ENCODE measurements around the gene RAB15.

- TF ChIP-seq CTCF (IDR thresholded peaks at IDR 0.05) = no peak
- TF ChIP-seq POLR2A (IDR thresholded peaks at IDR 0.05) = no peak
Observed at GRCh38 chr14:65015391-65015790, 43.3 kb upstream of the RAB15 start.
